ENCODE measurements around the gene PLA2G3.

The PLA2G3 gene

GRCh38 chr22:31144223-31144622 is 3.9 kb upstream of the PLA2G3 start:
- no peak for DNase-seq (ENCODE audit: low spot score)

- no peak for DNase-seq (ENCODE audit: low spot score)
These were observed 3.2 kb upstream of the PLA2G3 start for GRCh38 chr22:31143537-31143936.

GRCh38 chr22:31143038-31143437 is 2.7 kb upstream of the PLA2G3 start:
- no peak for DNase-seq (ENCODE audit: low spot score)

GRCh38 chr22:31142285-31142684 is 2.0 kb upstream of the PLA2G3 start:
- DNase-seq (ENCODE audit: low spot score) = no peak

- DNase-seq (ENCODE audit: low spot score) = no peak
These were observed 1.2 kb upstream of the PLA2G3 start for GRCh38 chr22:31141551-31141950.

GRCh38 chr22:31140746-31141145 is 438 bp upstream of the PLA2G3 start:
- DNase-seq (ENCODE audit: low spot score) = no peak

GRCh38 chr22:31139066-31139465 is 1.2 kb downstream of the PLA2G3 start:
- no peak for DNase-seq (ENCODE audit: low spot score)

- DNase-seq (ENCODE audit: low spot score) = no peak
These were observed 2.2 kb downstream of the PLA2G3 start for GRCh38 chr22:31138126-31138525.

GRCh38 chr22:31137721-31138120 is 2.6 kb downstream of the PLA2G3 start:
- no peak for DNase-seq (ENCODE audit: low spot score)

- no peak for DNase-seq (ENCODE audit: low spot score)
These were observed 3.6 kb downstream of the PLA2G3 start for GRCh38 chr22:31136711-31137110.

- no peak for DNase-seq (ENCODE audit: low spot score)
These were observed 4.2 kb downstream of the PLA2G3 start for GRCh38 chr22:31136155-31136554.

GRCh38 chr22:31135706-31136105 is 4.6 kb downstream of the PLA2G3 start:
- DNase-seq (ENCODE audit: low spot score) = no peak

- no peak for DNase-seq (ENCODE audit: low spot score)
These were observed 5.6 kb downstream of the PLA2G3 start for GRCh38 chr22:31134688-31135087.

- no peak for DNase-seq (ENCODE audit: low spot score)
These were observed 6.4 kb downstream of the PLA2G3 start for GRCh38 chr22:31133911-31134310.

GRCh38 chr22:31130873-31131272 is 9.4 kb downstream of the PLA2G3 start:
- no peak for DNase-seq (ENCODE audit: low spot score)

- DNase-seq (ENCODE audit: low spot score) = no peak
These were observed 12.2 kb downstream of the PLA2G3 start for GRCh38 chr22:31128156-31128555.

GRCh38 chr22:31127181-31127772 is 13.0 kb downstream of the PLA2G3 start:
- no peak for DNase-seq (ENCODE audit: low spot score)

GRCh38 chr22:31126869-31127175 is 13.5 kb downstream of the PLA2G3 start:
- no peak for DNase-seq (ENCODE audit: low spot score)

GRCh38 chr22:31126128-31126868 is 14.0 kb downstream of the PLA2G3 start:
- DNase-seq (ENCODE audit: low spot score) = no peak

- no peak for DNase-seq (ENCODE audit: low spot score)
These were observed 14.7 kb downstream of the PLA2G3 start for GRCh38 chr22:31125521-31126117.

- no peak for DNase-seq (ENCODE audit: low spot score)
These were observed 15.4 kb downstream of the PLA2G3 start for GRCh38 chr22:31124811-31125465.

GRCh38 chr22:31124290-31124689 is 16.0 kb downstream of the PLA2G3 start:
- no peak for DNase-seq (ENCODE audit: low spot score)

- DNase-seq (ENCODE audit: low spot score) = no peak
These were observed 17.1 kb downstream of the PLA2G3 start for GRCh38 chr22:31123292-31123602.
